Esophagus (tissue), 2 donors: ENCODE data around the gene BMP5. TPM values are rescaled to one million over a fixed set of nuclear protein-coding genes. Genes with fewer than 3 reads are reported as not detected.

ENCODE experiments used
- H3K27ac ChIP-seq, 2 donors: one replicate each; pipeline ENCODE4 v1.5.1; 2013; ENCODE audit warnings: low read depth in 2 of 2, mild to moderate bottlenecking in 2 of 2, inconsistent platforms in 1 of 2, low read length in 1 of 2, moderate library complexity in 1 of 2
- H3K27me3 ChIP-seq, 2 donors: one replicate each; pipeline ENCODE4 v1.6.1; 2013; ENCODE audit warnings: low read length in 2 of 2, control low read depth in 1 of 2, mild to moderate bottlenecking in 1 of 2; ENCODE audit not compliant: insufficient read depth in 2 of 2, control insufficient read depth in 1 of 2
- H3K36me3 ChIP-seq, 2 donors: one replicate each; pipeline ENCODE4 v1.6.1; 2013; ENCODE audit warnings: low read length in 1 of 2; ENCODE audit not compliant: control insufficient read depth in 2 of 2, insufficient read depth in 2 of 2
- H3K4me1 ChIP-seq, 2 donors: one replicate each; pipeline ENCODE4 v1.6.1; 2013; ENCODE audit warnings: low read length in 1 of 2; ENCODE audit not compliant: control insufficient read depth in 2 of 2, insufficient read depth in 2 of 2
- H3K4me3 ChIP-seq, 2 donors: one replicate each; pipeline ENCODE4 v1.5.1; 2013; ENCODE audit warnings: low read length in 2 of 2, mild to moderate bottlenecking in 2 of 2, low read depth in 1 of 2, moderate library complexity in 1 of 2
- H3K9me3 ChIP-seq, 2 donors: one replicate each; pipeline ENCODE4 v1.6.1; 2013; ENCODE audit warnings: mild to moderate bottlenecking in 2 of 2, low read depth in 1 of 2, low read length in 1 of 2, moderate library complexity in 1 of 2; ENCODE audit not compliant: control insufficient read depth in 2 of 2, insufficient read depth in 1 of 2
- WGBS, 2 donors: extraction: QIAGEN DNeasy Blood & Tissue Kit; methylation state at CpG; one replicate each; pipeline ENCODE4 v1.1.7; 2013; 5-methylcytosine and 5-hydroxymethylcytosine counted together
- polyA plus RNA-seq, 2 donors: library from polyadenylated mRNA; stranded (reverse); fragments of 200-250 nt; gene quantifications; one replicate each; pipeline ENCODE4 v1.2.3, GENCODE V29; 2013
- donor health status: healthy with polysubstance abuse.
- donor health status: Bipolar disorder and iron deficiency.

Gene BMP5
- polyA plus RNA-seq, 2 donors: 0.04 to 0.15 TPM

- no peaks in the 10 kb centered on the region for H3K27me3 ChIP-seq
- 63 to 70% methylated on average over 2 of the region's 2 CpGs for WGBS, 2 donors
Measured at GRCh38 chr6:55705451-55706440, 169.6 kb downstream of the BMP5 start.

GRCh38 chr6:55704421-55704820 is 171.0 kb downstream of the BMP5 start:
- Histone ChIP-seq H3K4me1 (no peaks in the 10 kb centered on the region), H3K9me3 (no peaks in the 10 kb centered on the region), H3K27ac (no peak overlapping the region), H3K36me3 (no peaks in the 10 kb centered on the region), H3K4me3 (no peak overlapping the region), H3K27me3 (no peaks in the 10 kb centered on the region)
- WGBS, 2 donors: 38 to 60% methylated on average over 1 of the region's 1 CpG

More at GRCh38 chr6:55705451-55706440, 169.6 kb downstream of the BMP5 start:
- Histone ChIP-seq H3K27ac (no peak overlapping the region), H3K36me3 (no peaks in the 10 kb centered on the region), H3K4me3 (no peak overlapping the region), H3K9me3 (no peaks in the 10 kb centered on the region), H3K4me1 (no peaks in the 10 kb centered on the region)
